HUDEP-2 (cell line): ENCODE data around the gene ACTG1.

ENCODE experiments used
- DNase-seq, 76 experiments: peaks; one replicate each; lab custom pipeline; 2025; ENCODE audit not compliant: unreplicated experiment in 76 of 76; lab: John Stamatoyannopoulos, UW

The ACTG1 gene

GRCh38 chr17:81518785-81519283 is 6.2 kb upstream of the ACTG1 start:
- no peak for DNase-seq

- DNase-seq, result no peak
Observed at GRCh38 chr17:81518113-81518784, 5.7 kb upstream of the ACTG1 start.

- DNase-seq, result no peak
Observed at GRCh38 chr17:81517339-81518112, 4.9 kb upstream of the ACTG1 start.

GRCh38 chr17:81517009-81517338 is 4.4 kb upstream of the ACTG1 start:
- DNase-seq, result no peak

GRCh38 chr17:81516439-81516838 is 3.8 kb upstream of the ACTG1 start:
- DNase-seq, result no peak

GRCh38 chr17:81515530-81516041 is 3.0 kb upstream of the ACTG1 start:
- DNase-seq, result no peak

- no peak for DNase-seq
Observed at GRCh38 chr17:81514739-81515529, 2.3 kb upstream of the ACTG1 start.

- no peak for DNase-seq
Observed at GRCh38 chr17:81514489-81514738, 1.8 kb upstream of the ACTG1 start.

GRCh38 chr17:81513753-81514488 is 1.3 kb upstream of the ACTG1 start:
- DNase-seq, result peak in 6 of 76 experiments; percentile 13 to 48 (median 20)

- DNase-seq, result peak in 8 of 76 experiments; percentile 14 to 48 (median 21)
Observed at GRCh38 chr17:81513372-81513752, 763 bp upstream of the ACTG1 start.

- peak in 2 of 76 experiments; percentile 10 to 54 for DNase-seq
Observed at GRCh38 chr17:81511804-81512561, 616 bp downstream of the ACTG1 start.

- DNase-seq, result no peak
Observed at GRCh38 chr17:81511554-81511803, 1.1 kb downstream of the ACTG1 start.

GRCh38 chr17:81510785-81511553 is 1.6 kb downstream of the ACTG1 start:
- no peak for DNase-seq

- DNase-seq, result peak in 1 of 76 experiments; percentile 26
Observed at GRCh38 chr17:81509972-81510784, 2.4 kb downstream of the ACTG1 start.

GRCh38 chr17:81509207-81509971 is 3.2 kb downstream of the ACTG1 start:
- DNase-seq, result no peak

GRCh38 chr17:81508639-81509206 is 3.9 kb downstream of the ACTG1 start:
- DNase-seq, result no peak

- DNase-seq, result no peak
Observed at GRCh38 chr17:81503619-81504018, 9.0 kb downstream of the ACTG1 start.
